ENCODE data around the gene NDUFB3.
"Not testable (repeated sequence)": the region's sequence is repeated elsewhere in the genome, so short reads cannot be mapped to it uniquely, and the experiment has no call there.

GRCh38 chr2:201034355-201034754 is 37.4 kb upstream of the NDUFB3 start:
- TF ChIP-seq CTCF (IDR thresholded peaks at IDR 0.05); EZH2 (IDR thresholded peaks at IDR 0.05; ENCODE audit: borderline replicate concordance, insufficient read depth, low read depth, low read length, poor library complexity, severe bottlenecking): not testable (repeated sequence)
